RCC 7860 (cell line): ENCODE results near the gene FAM227A.
"Not testable (repeated sequence)": the region's sequence is repeated elsewhere in the genome, so short reads cannot be mapped to it uniquely, and the experiment has no call there.

ENCODE experiments used
- DNase-seq: peaks from one replicate; pipeline ENCODE4 v3.0.0-alpha.2; 2015; ENCODE audit warnings: low spot score
- FAIRE-seq: peaks from 2 replicates; lab custom pipeline; 2012; peaks lifted over from hg19 to GRCh38; lab: Jason Lieb, UNC

Gene FAM227A

GRCh38 chr22:38613588-38613987 lies 42.6 kb downstream of the FAM227A start:
- FAIRE-seq, result no peak
- no peak for DNase-seq

GRCh38 chr22:38612217-38613006 lies 43.8 kb downstream of the FAM227A start:
- DNase-seq (no peak), FAIRE-seq (no peak)

GRCh38 chr22:38611559-38611958 lies 44.6 kb downstream of the FAM227A start:
- FAIRE-seq, result no peak
- DNase-seq, result no peak

DNA sequence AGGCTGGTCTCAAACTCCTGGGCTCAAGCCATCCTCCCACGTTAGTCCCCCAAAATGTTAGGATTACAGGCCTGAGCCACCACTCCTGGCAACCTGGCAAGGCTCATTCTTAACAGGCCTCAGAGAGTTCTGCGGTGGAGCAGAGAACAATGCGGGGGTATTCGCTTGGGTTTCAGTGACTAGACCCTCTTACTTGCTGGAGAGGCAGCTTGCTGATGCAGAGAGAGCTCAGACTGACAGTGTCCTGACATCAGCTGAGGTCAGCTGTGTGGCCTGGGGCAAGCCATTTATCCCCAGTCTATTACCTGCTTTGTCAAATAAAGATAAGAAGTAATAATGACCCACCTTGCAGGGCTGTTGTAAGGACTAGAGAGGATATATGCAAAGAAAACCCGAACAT lies 46.0 kb downstream of the FAM227A start:
- no peak for FAIRE-seq
- DNase-seq, result no peak

- DNase-seq (no peak), FAIRE-seq (no peak)
Observed at GRCh38 chr22:38608992-38609750, 47.0 kb downstream of the FAM227A start.

GRCh38 chr22:38607680-38608079 lies 48.5 kb downstream of the FAM227A start:
- DNase-seq (no peak), FAIRE-seq (no peak)

DNA sequence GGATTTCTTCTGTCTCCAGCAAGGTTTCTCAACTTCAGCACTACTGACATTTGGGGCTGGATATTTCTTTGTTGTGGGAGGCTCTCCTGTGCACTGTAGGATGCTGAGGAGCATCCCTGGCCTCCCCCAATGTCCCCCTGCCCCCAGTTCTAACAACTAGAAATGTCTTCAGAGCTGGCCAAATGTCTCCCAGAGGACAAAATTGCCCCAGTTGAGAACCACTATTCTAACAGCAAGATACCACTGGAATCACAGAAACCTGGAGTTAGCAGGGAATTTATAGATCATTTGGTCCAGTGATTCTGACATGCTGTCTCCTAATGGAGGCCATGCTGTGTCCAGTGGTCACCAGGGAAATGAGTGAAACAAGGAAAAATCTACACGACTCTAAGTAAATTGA lies 54.0 kb downstream of the FAM227A start:
- FAIRE-seq (no peak), DNase-seq (no peak)

DNA sequence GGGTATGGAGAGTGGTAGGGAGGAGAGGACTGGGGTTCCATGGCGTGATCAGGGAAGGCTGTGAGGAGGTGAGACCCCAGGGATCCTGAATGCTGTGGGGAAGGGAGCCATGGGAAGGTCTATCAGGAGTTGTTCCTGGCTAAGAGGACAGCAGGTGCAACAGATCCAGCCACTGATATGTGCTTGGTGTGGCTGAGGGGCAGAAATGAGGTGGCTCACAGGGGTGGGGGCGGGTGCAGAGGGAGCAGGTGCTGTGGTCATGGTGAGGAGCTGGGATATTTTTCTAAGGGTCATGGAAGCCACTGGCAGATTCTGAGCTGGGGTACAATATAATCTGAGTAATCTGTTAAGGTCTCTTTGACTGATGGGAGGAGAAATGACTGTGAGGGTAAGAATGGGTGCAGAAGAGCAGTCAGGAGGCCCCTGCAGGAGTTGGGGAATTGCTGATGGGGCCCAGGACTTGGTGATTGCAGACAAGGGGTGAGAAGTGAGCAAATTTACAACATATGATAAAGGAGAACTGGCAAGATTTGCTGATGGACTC lies 54.9 kb downstream of the FAM227A start:
- no peak for FAIRE-seq

GRCh38 chr22:38599466-38599865 lies 56.7 kb downstream of the FAM227A start:
- DNase-seq (no peak), FAIRE-seq (no peak)

More for the DNA sequence above, 54.9 kb downstream of the FAM227A start:
- DNase-seq, result no peak

- FAIRE-seq, DNase-seq: not testable (repeated sequence)
Observed at GRCh38 chr22:38582923-38583322, 73.3 kb downstream of the FAM227A start.

DNA sequence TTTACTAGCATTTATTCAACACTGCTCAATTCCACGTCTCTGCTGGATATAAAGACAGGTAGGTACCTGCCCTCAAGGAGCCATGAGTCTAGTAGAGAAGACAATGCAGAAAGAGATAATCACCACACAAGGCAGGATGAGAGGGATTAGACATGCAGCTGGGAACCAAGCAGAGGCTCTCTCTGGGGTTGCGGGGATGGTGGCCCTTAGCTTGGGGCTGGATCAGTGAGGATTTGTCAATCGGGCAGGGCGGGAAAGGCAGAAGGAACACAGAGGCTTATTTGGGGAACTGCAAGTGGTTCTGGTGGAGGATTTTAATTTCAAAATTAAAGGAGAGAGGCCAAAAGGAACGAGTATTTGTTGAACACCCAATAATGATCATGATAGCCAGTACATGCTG lies 77.7 kb downstream of the FAM227A start:
- FAIRE-seq (no peak), DNase-seq (no peak)

DNA sequence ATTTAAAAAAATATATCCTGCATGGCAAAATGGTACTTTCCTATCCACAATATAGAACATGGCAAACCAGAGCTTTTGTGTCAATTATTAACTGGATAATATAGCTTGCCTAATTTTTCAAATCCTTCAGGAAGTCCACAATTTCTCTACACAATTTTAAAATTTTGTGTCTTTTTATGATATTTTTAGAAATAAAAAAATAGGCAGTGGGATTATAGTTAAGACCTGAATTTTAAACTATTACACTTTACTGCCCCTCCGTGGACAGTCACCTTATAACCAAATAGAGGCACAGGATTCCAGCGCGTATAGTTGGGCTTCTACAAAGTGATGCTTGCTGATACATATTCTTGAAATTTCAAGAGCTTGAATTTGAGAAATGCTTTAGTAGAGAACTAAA lies 84.1 kb downstream of the FAM227A start:
- peak; percentile 36 for DNase-seq
- FAIRE-seq, result peak; percentile 88

- no peak for DNase-seq
- FAIRE-seq, result no peak
Observed at GRCh38 chr22:38570779-38571364, 85.3 kb downstream of the FAM227A start.

DNA sequence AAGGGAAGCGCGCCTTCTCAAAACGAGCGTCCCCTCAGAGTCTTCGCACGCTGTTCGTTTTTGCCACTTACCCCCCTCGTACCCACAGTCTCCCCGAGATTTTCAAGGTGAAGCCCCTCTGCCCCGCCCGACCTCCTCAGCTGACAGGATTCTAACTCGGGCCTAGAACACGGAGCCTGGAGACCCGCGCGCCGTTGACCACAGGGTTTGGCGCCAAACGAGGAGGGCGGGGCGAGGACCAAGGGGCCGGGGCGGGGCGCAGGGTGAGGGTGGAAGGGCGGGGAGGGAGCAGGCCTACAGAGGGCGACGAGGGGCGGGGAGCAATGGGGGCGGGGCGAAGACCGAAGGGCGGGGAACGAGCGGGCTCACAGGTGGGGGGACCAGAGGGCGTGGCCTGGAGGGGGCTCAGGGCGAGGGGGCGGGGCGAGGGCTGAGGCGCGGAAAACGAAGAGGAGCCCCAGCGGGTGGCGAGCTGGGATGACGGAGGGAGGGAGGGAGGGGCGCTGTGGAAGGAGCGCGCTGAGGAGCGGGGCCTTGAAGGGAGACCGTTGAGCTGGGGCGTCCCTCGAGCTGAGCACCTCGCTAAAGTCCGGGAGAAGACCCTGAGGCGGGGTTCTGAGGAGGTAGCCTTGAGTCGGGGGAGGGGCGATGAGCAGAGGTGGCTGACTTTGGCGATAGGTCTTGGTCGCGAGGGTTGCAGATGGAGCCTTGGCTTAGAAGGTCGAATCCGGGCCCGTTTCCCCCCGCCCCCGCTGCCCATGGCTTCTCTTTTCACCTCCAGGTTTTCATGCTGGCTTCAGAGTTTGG lies 86.0 kb downstream of the FAM227A start, which contains the start of gene DMC1:
Gene DMC1 (minus strand): TSS at position 212 of the 807 bp plus-strand sequence. CDS start 1,927 bp downstream, outside the sequence.
- DNase-seq (peak; percentile 66), FAIRE-seq (no peak)

DNA sequence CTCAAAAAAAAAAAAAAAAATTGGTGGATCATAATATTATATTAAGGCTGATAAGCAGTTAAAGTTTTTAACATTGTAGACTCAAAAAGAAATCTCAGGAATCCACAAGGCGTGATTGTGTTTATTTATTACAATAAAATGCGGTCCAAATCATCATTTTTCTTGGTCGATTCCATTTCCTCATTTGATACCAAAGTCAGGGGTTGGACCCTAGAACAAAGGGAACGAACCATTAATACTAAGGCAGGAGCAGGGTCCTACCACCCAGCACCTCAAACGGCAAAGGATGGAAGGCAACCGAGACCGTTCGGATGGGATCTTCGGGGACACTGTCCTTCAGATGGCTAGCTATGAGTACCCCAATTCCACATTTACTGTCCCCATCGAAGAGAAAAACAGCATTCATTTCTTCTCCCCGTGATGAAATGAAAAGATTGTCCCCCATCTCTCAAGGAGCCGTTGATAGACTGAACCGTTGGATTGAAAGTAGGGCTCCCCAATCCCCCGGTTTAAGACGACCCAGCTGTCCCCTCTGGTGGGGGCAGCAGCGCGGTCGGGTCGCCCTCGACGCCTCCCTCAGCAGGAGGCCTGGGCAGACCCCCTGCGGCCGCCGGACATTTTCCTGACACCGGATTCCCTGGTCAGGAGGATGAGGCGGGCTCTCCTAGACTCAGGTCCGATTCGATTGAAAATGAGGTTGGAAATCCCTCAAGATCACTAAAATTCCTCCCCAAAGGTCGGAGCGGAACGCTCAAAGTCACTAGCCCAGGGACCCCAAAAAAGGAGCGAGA lies 86.8 kb downstream of the FAM227A start:
- no peak for FAIRE-seq

DNA sequence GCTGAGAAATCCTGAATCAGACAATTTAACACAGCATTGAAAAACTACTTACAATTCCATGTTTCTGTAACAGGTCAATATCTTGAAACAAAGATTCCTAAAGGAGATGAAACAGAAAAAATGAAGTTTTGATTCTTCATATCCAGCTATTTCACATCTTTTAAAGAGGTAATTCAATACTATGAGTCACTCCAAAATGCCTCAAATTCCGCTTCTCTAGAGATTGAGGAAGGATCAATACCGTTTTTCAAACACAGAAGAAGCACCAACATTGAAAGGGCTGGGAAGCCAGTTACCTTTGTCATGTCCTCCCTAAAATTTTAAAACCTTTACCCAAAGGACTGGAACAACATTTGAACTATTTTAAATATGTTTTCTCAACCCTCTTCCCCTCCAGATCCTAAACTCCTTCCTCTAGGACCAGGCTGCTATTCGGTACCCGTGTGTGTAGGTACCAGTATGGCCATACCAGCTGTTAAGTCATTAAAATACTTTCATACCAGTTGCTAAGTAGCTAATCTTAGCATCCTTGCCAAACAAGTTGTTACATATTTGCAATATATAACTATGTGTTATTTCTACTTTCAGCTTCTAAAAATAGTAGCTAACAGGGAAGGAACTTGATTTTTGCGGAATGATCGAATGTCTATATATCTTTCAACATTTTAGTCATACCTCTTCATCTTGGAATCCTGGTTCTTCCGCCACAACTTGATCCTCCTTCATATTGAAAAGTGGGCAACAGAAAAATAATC lies 88.5 kb downstream of the FAM227A start:
- DNase-seq (no peak), FAIRE-seq (no peak)

More for the DNA sequence above, 86.8 kb downstream of the FAM227A start:
- DNase-seq, result no peak

GRCh38 chr22:38566726-38567504 lies 89.3 kb downstream of the FAM227A start:
- DNase-seq, result no peak
- FAIRE-seq, result no peak

- FAIRE-seq (no peak), DNase-seq (no peak)
Observed at GRCh38 chr22:38565441-38565840, 90.8 kb downstream of the FAM227A start.
